ENCODE results near the gene TTC8. TPM values are rescaled to one million over a fixed set of nuclear protein-coding genes. Genes with fewer than 3 reads are reported as not detected.
A peak's percentile ranks its signal among the peaks of the same experiment; 100 is the strongest.
"Not testable (repeated sequence)": the region's sequence is repeated elsewhere in the genome, so short reads cannot be mapped to it uniquely, and the experiment has no call there.

Gene TTC8
- total RNA-seq = 100 to 1,000 TPM in 1 of 2 donors, 10 to 100 TPM in 1; 34.8 to 115 TPM

DNA sequence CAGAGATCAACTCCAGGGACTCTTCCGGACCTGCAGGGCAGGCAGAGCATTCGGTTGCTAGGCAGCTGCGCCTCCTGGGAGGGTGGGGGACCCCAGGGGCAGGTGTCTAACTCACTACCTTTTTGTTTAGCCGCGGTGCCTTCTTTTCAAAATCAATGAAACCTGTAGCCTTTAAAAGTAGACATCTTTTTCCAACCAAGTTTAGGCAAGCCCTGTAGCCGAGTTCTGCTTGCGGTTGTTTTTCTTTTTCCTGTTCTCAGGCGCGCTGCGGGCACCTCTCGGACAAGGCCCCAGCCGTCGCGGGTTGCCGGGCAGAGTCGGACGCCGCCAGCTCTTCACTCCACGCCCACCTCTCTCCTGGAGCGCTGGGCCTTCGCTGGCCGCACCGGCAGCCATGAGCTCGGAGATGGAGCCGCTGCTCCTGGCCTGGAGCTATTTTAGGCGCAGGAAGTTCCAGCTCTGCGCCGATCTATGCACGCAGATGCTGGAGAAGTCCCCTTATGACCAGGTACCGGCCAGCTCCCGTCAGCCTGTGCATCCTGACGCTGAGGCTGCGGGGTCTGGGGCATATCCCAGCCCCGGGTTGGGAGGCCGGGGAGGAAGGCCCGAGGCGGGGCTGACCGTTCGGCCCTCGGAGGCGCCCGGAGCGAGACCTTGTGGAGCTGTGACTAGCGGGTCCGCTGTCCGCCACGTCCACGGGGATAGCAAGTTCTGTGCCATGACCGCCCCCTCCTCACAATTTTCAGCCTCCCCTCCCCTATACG is at the start of gene TTC8:
Gene TTC8 (plus strand): TSS at position 338 of the 764 bp plus-strand sequence. CDS start 57 bp downstream, at position 395.
- intact Hi-C loops (cut with DNase I) = no loop called here
- no peaks in the 10 kb centered on the region for H3K4me1 ChIP-seq (replicated peaks)
- no peaks in the 10 kb centered on the region for H3K9me3 ChIP-seq
- WGBS = under 1% methylated on average over 47 of the region's 50 CpGs
- peak; percentile 68 for TF ChIP-seq POLR2AphosphoS5 (IDR thresholded peaks at IDR 0.05)
- TF ChIP-seq, protein P1, sequence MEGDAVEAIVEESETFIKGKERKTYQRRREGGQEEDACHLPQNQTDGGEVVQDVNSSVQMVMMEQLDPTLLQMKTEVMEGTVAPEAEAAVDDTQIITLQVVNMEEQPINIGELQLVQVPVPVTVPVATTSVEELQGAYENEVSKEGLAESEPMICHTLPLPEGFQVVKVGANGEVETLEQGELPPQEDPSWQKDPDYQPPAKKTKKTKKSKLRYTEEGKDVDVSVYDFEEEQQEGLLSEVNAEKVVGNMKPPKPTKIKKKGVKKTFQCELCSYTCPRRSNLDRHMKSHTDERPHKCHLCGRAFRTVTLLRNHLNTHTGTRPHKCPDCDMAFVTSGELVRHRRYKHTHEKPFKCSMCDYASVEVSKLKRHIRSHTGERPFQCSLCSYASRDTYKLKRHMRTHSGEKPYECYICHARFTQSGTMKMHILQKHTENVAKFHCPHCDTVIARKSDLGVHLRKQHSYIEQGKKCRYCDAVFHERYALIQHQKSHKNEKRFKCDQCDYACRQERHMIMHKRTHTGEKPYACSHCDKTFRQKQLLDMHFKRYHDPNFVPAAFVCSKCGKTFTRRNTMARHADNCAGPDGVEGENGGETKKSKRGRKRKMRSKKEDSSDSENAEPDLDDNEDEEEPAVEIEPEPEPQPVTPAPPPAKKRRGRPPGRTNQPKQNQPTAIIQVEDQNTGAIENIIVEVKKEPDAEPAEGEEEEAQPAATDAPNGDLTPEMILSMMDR (IDR thresholded peaks at IDR 0.05) = peak in 1 of 4 experiments; percentile 20
- TF ChIP-seq POLR2A (IDR thresholded peaks at IDR 0.05) = peak; percentile 52
- peak within 1 kb of the TSS; percentile 82 to 86 for H3K27ac ChIP-seq
- H3K27me3 ChIP-seq (replicated peaks; ENCODE audit: insufficient read depth) = no peaks in the 10 kb centered on the region
- peak within 1 kb of the TSS; percentile 67 to 68 for H3K4me3 ChIP-seq
- DNase-seq (ENCODE audit: low spot score) = peak; percentile 85
- H3K36me3 ChIP-seq = no peaks in the 10 kb centered on the region

DNA sequence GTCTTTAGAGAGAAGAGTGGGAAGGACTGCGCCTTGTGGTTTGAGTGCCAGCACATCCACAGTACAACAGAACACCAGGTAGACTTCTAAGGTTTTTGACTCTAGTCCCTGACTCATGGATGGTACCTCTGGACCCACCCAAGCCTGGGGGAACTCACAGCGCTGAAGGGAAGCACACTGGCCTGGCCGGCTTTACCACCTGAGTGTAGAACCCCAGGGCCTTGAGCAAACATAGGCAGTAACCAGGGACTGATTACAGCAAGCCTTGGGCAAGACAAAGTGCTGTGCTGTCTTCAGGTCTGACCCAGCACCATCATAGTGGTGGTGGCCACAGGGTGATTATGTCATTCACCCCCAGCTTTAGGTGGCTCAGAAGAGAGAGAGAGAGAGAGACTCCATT is 48.9 kb upstream of the TTC8 start:
- Histone ChIP-seq H3K4me1 (replicated peaks) (no peaks in the 10 kb centered on the region), H3K36me3 (no peaks in the 10 kb centered on the region), H3K27me3 (replicated peaks; ENCODE audit: insufficient read depth) (no peaks in the 10 kb centered on the region), H3K4me3 (no peak overlapping the region), H3K27ac (no peak overlapping the region), H3K9me3 (no peaks in the 10 kb centered on the region)
- intact Hi-C loops (cut with DNase I) = no loop called here
- no peak for DNase-seq (ENCODE audit: low spot score)
- TF ChIP-seq POLR2AphosphoS5 (IDR thresholded peaks at IDR 0.05) = no peak
- TF ChIP-seq, protein P1 (IDR thresholded peaks at IDR 0.05) = no peak
- no peak for TF ChIP-seq POLR2A (IDR thresholded peaks at IDR 0.05)
- WGBS = 96% methylated on average over 3 of the region's 3 CpGs

DNA sequence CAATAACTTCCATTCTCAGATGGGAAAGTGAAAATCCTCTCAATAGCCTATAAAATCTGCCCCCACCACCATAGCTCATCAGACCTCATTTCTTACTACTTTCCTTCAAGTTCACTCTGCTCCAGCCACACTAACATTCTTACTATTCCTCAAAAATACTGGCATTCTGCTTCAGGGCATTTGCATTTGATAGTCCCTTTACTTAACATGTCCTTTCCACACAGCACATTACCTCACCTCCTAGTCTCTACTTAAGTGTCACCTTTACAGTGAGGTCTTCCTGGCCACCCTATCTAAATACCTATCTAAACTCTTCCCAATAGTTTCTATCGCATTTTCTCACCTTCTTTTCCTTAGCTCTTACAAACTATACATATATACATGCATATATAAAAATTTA is 38.5 kb upstream of the TTC8 start:
- TF ChIP-seq POLR2AphosphoS5 (IDR thresholded peaks at IDR 0.05) (no peak), POLR2A (IDR thresholded peaks at IDR 0.05) (no peak)
- TF ChIP-seq, protein P1 (IDR thresholded peaks at IDR 0.05) = no peak
- Histone ChIP-seq H3K27ac (no peak overlapping the region), H3K36me3 (no peaks in the 10 kb centered on the region), H3K4me3 (no peak overlapping the region), H3K4me1 (replicated peaks) (no peaks in the 10 kb centered on the region), H3K27me3 (replicated peaks; ENCODE audit: insufficient read depth) (no peaks in the 10 kb centered on the region), H3K9me3 (no peaks in the 10 kb centered on the region)
- DNase-seq (ENCODE audit: low spot score) = no peak
- WGBS = 71% methylated on average over 1 of the region's 1 CpG
- intact Hi-C loops (cut with DNase I) = no loop called here

DNA sequence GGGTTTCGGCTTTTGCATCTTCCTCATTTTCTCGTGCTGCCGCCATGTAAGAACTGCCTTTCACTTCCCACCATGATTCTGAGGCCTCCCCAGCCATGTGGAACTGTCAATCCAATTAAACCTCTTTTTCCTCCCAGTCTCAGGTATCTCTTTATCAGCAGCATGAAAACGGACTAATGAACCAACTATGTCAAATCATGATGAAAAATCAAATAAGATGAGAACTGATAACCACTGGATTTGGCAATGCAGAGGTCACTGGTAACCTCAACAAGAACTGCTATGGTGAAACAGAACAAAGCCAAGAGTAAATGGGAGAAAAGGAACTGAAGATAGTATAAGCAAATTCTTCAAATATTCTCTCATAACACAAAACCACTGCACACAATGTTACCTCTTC is 37.7 kb upstream of the TTC8 start:
- intact Hi-C loops (cut with DNase I) = no loop called here
- Histone ChIP-seq H3K4me1 (replicated peaks) (no peaks in the 10 kb centered on the region), H3K4me3 (no peak overlapping the region), H3K9me3 (no peaks in the 10 kb centered on the region), H3K36me3 (no peaks in the 10 kb centered on the region), H3K27ac (no peak overlapping the region), H3K27me3 (replicated peaks; ENCODE audit: insufficient read depth) (no peaks in the 10 kb centered on the region)
- no peak for TF ChIP-seq POLR2A (IDR thresholded peaks at IDR 0.05)
- TF ChIP-seq, protein P1 (IDR thresholded peaks at IDR 0.05) = no peak
- no peak for TF ChIP-seq POLR2AphosphoS5 (IDR thresholded peaks at IDR 0.05)
- DNase-seq (ENCODE audit: low spot score) = no peak
- WGBS = 85% methylated on average over 4 of the region's 4 CpGs

DNA sequence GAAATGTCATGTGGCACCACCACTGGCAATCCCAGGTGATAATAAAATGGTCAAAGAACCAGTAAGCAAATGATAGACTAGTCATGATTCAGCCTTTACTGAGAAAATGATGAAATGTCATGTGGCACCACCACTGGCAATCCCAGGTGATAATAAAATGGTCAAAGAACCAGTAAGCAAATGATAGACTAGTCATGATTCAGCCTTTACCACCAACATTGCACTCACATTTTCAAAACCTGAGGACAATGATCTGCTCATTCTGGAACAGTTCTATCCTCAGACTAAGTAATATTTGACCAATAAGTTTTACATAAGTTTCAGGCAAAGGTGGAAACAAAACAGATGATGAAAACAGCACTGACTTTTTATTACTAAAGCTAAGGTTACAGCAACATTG is 34.9 kb upstream of the TTC8 start:
- H3K4me1 ChIP-seq (replicated peaks); H3K9me3 ChIP-seq; H3K36me3 ChIP-seq; H3K27ac ChIP-seq; DNase-seq (ENCODE audit: low spot score); H3K4me3 ChIP-seq; intact Hi-C loops (cut with DNase I); H3K27me3 ChIP-seq (replicated peaks; ENCODE audit: insufficient read depth): not testable (repeated sequence)
